NCI-H748 (cell line): ENCODE results near the gene ZNF385C.

ENCODE experiments used
- DNase-seq: peaks from one replicate; lab custom pipeline; 2025; ENCODE audit not compliant: unreplicated experiment; lab: John Stamatoyannopoulos, UW

ZNF385C gene

GRCh38 chr17:42126836-42127235 lies 28.6 kb upstream of the ZNF385C start:
- no peak for DNase-seq

- DNase-seq, result no peak
Measured at GRCh38 chr17:42125565-42125964, 27.3 kb upstream of the ZNF385C start.

- DNase-seq, result no peak
Measured at GRCh38 chr17:42124256-42124655, 26.0 kb upstream of the ZNF385C start.

GRCh38 chr17:42122371-42123303 lies 24.4 kb upstream of the ZNF385C start, which contains the start of gene HSPB9:
TSS of gene HSPB9 (plus strand) at chr17:42122804. CDS start at chr17:42122851, 47 bp downstream.
- peak; percentile 86 for DNase-seq

- peak; percentile 88 for DNase-seq
Measured at GRCh38 chr17:42120770-42121769, 22.8 kb upstream of the ZNF385C start, which contains the start of gene KAT2A. TSS of gene KAT2A (minus strand) at chr17:42121367. CDS start at chr17:42121304, 63 bp downstream.

- DNase-seq, result no peak
Measured at GRCh38 chr17:42120161-42120769, 22.0 kb upstream of the ZNF385C start.

- DNase-seq, result no peak
Measured at GRCh38 chr17:42119301-42119700, 21.0 kb upstream of the ZNF385C start.

GRCh38 chr17:42118545-42118944 lies 20.3 kb upstream of the ZNF385C start:
- peak; percentile 30 for DNase-seq

GRCh38 chr17:42118126-42118510 lies 19.8 kb upstream of the ZNF385C start:
- DNase-seq, result no peak

GRCh38 chr17:42117397-42118125 lies 19.3 kb upstream of the ZNF385C start:
- DNase-seq, result no peak

GRCh38 chr17:42116705-42117396 lies 18.6 kb upstream of the ZNF385C start:
- DNase-seq, result peak; percentile 74

- DNase-seq, result no peak
Measured at GRCh38 chr17:42114118-42114517, 15.8 kb upstream of the ZNF385C start.

- no peak for DNase-seq
Measured at GRCh38 chr17:42113293-42114069, 15.2 kb upstream of the ZNF385C start.

GRCh38 chr17:42112552-42113176 lies 14.4 kb upstream of the ZNF385C start, which contains the start of gene DHX58:
TSS of gene DHX58 (minus strand) at chr17:42112714. CDS start at chr17:42111892, 822 bp downstream.
- DNase-seq, result no peak

GRCh38 chr17:42111871-42112551 lies 13.7 kb upstream of the ZNF385C start:
- no peak for DNase-seq

GRCh38 chr17:42111265-42111636 lies 13.0 kb upstream of the ZNF385C start:
- DNase-seq, result no peak

- DNase-seq, result no peak
Measured at GRCh38 chr17:42110301-42111264, 12.3 kb upstream of the ZNF385C start.
